Esophagus muscularis mucosa (tissue), 4 donors: ENCODE data around the gene ADGRV1.

Experiments used
- EP300 ChIP-seq: sonication (generic); formaldehyde crosslinking; IDR thresholded peaks from one replicate; pipeline ENCODE4 v1.6.1; 2017; ENCODE audit warnings: antibody characterized with exemption
- POLR2A ChIP-seq: fragments of 450-650 bp; IDR thresholded peaks from one replicate; pipeline ENCODE4 v1.6.1; 2017; ENCODE audit warnings: antibody characterized with exemption, moderate library complexity, mild to moderate bottlenecking, low read depth
- POLR2AphosphoS5 ChIP-seq, 2 donors: sonication (generic); formaldehyde crosslinking; IDR thresholded peaks; one replicate each; pipeline ENCODE4 v1.6.1; 2017; ENCODE audit warnings: antibody characterized with exemption in 2 of 2
- TF ChIP-seq, protein P1 (sequence below), 3 experiments: fragments of 200-600 bp in 2 of 3; fragments of 450-650 bp in 1 of 3; sonication (generic) in 2 of 3; IDR thresholded peaks; one replicate each; pipeline ENCODE4 v1.5.1; 2017 to 2019; ENCODE audit warnings: antibody characterized with exemption in 3 of 3, mild to moderate bottlenecking in 2 of 3, moderate library complexity in 1 of 3

DNA sequence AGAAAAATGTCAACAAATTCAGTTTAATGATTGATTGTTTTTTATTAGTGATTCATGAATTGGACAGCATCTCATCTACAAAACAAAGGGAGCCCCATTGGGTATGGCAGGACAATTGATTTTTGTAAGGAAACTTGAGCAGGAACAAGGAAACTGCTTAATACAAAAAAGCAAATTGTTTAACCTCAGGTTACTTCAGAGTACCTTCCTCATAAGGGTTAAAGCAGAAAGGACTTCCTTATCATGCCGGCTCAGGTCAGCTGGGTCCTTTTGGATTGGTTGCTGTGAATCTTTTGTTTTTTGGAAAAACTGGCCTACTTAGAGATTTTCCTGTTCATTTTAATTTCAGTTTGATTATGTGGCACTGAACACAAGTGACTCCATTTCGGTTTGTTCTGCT lies 612.7 kb downstream of the ADGRV1 start:
- TF ChIP-seq POLR2A = no peak
- TF ChIP-seq, protein P1, sequence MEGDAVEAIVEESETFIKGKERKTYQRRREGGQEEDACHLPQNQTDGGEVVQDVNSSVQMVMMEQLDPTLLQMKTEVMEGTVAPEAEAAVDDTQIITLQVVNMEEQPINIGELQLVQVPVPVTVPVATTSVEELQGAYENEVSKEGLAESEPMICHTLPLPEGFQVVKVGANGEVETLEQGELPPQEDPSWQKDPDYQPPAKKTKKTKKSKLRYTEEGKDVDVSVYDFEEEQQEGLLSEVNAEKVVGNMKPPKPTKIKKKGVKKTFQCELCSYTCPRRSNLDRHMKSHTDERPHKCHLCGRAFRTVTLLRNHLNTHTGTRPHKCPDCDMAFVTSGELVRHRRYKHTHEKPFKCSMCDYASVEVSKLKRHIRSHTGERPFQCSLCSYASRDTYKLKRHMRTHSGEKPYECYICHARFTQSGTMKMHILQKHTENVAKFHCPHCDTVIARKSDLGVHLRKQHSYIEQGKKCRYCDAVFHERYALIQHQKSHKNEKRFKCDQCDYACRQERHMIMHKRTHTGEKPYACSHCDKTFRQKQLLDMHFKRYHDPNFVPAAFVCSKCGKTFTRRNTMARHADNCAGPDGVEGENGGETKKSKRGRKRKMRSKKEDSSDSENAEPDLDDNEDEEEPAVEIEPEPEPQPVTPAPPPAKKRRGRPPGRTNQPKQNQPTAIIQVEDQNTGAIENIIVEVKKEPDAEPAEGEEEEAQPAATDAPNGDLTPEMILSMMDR (IDR thresholded peaks at IDR 0.05) = no peak
- TF ChIP-seq POLR2AphosphoS5 (IDR thresholded peaks at IDR 0.05) = no peak
- TF ChIP-seq EP300 = no peak
